B cell (primary cell): ENCODE measurements around the gene PEPD.

Experiments
- EZH2 ChIP-seq: IDR thresholded peaks from 2 replicates; pipeline ENCODE4 v1.6.1; 2012; ENCODE audit warnings: borderline replicate concordance, low read depth, mild to moderate bottlenecking, moderate library complexity, low read length; ENCODE audit not compliant: insufficient read depth, poor library complexity, severe bottlenecking
- TF ChIP-seq, protein P1 (sequence below): fragments of 200-600 bp; IDR thresholded peaks from one replicate; pipeline ENCODE4 v1.8.0; 2022; ENCODE audit warnings: antibody characterized with exemption, mild to moderate bottlenecking

DNA sequence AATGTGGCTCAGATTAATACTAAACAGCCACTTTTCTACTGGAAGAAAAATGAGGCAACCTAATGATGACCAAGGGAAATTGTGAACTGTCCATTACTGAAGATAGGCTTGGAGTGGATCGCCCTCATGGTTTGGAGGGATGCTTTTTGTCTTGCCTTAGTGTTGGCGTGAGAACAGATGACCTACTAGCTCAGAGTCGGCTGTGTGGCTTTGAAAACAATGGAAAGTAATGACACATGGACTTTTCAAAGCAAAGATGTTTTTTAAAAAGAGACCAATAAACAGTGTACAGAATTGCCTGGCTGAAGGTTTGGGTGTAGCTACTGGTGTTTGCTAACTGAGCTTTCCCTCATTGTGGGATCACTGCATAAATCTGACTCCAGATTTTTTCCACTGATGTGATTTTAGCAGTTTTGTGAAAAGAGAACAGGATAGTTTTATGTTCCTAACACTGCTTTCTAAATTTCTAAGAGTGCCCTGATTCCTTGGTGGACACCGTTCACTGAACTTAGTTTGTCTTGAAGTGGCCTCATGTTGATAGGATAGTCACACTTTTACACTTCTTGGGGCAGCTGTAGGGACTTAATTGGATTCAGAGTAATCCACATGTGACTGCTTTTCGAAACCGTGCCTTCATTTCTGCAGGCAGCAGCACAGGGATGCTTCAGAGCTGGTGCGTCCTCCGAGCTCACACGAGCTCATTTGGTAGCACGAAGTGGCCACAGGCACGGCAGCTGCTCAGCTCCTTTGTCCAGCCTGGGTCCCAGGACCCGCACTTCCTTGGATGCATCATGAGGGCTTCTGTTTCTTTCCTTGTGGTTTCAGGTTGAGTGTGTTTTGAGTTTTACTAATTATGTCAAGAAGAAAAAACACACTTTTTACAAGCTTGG is 143.8 kb downstream of the PEPD start:
- TF ChIP-seq, protein P1, sequence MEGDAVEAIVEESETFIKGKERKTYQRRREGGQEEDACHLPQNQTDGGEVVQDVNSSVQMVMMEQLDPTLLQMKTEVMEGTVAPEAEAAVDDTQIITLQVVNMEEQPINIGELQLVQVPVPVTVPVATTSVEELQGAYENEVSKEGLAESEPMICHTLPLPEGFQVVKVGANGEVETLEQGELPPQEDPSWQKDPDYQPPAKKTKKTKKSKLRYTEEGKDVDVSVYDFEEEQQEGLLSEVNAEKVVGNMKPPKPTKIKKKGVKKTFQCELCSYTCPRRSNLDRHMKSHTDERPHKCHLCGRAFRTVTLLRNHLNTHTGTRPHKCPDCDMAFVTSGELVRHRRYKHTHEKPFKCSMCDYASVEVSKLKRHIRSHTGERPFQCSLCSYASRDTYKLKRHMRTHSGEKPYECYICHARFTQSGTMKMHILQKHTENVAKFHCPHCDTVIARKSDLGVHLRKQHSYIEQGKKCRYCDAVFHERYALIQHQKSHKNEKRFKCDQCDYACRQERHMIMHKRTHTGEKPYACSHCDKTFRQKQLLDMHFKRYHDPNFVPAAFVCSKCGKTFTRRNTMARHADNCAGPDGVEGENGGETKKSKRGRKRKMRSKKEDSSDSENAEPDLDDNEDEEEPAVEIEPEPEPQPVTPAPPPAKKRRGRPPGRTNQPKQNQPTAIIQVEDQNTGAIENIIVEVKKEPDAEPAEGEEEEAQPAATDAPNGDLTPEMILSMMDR, result no peak
- TF ChIP-seq EZH2, result no peak
